HepG2 (cell line): ENCODE data around the gene HTR4. TPM values are rescaled to one million over a fixed set of nuclear protein-coding genes. Genes with fewer than 3 reads are reported as not detected.

ENCODE experiments used
- ATAC-seq: fragments of 200-7000 bp; cut with Tn5 transposase; 3 replicates; pipeline ENCODE4 v1.9.1; 2020; ENCODE audit warnings: mild to moderate bottlenecking, moderate library complexity
- BruUV-seq: library from RNA; stranded (reverse); fragments of 400-500 nt; replicated peaks from 2 replicates; lab custom pipeline; 2021; lab: Mats Ljungman, UMichigan
- CTCF ChIA-PET: fragments of 300-600 bp; formaldehyde crosslinking; extraction: SDS; loops from one replicate; lab custom pipeline; 2021; ENCODE audit warnings: low total read pairs, inconsistent platforms, low intra/inter-chr PET ratio; lab: Yijun Ruan, JAX
- POLR2A ChIA-PET: fragments of 350-600 bp; sonication (Branson Sonifier 250); formaldehyde crosslinking; loops from one replicate; lab custom pipeline; 2020; ENCODE audit warnings: antibody characterized with exemption, inconsistent platforms; lab: Yijun Ruan, JAX
- DNase-seq: peaks from one replicate; pipeline ENCODE4 v3.0.0-alpha.2; 2015; ENCODE audit warnings: low spot score
- FAIRE-seq: peaks from 3 replicates; lab custom pipeline; 2011; peaks lifted over from hg19 to GRCh38; lab: Jason Lieb, UNC
- H2AFZ ChIP-seq: one replicate; pipeline ENCODE4 v1.6.1; 2011; ENCODE audit warnings: low read length, inconsistent platforms
- H3K27ac ChIP-seq: fragments of 300-600 bp; 3 replicates; pipeline ENCODE4 v1.8.0; 2011; ENCODE audit warnings: mixed run types, mild to moderate bottlenecking, mixed read lengths, low read length, inconsistent platforms; ENCODE audit not compliant: insufficient read depth; ENCODE audit errors: extremely low read length
- H3K27me3 ChIP-seq, 2 experiments: fragments of 200-600 bp in 1 of 2; 2 replicates in 1 of 2; 3 replicates in 1 of 2; pipeline versions ENCODE4 v1.6.0 to v1.8.0; 2011; ENCODE audit warnings: low read length in 2 of 2, mild to moderate bottlenecking in 2 of 2, moderate library complexity in 2 of 2, inconsistent platforms in 1 of 2; ENCODE audit not compliant: insufficient read depth in 2 of 2, control insufficient read depth in 1 of 2
- H3K36me3 ChIP-seq, 2 experiments: fragments of 200-600 bp in 1 of 2; replicated peaks in 1 of 2; 2 replicates in 1 of 2; 3 replicates in 1 of 2; pipeline versions ENCODE4 v1.5.1 to v1.8.0; 2011; ENCODE audit warnings: low read length in 2 of 2, inconsistent platforms in 1 of 2; ENCODE audit not compliant: insufficient read depth in 2 of 2, control insufficient read depth in 1 of 2
- H3K4me1 ChIP-seq: 2 replicates; pipeline ENCODE4 v1.5.1; 2012; ENCODE audit warnings: low read length, inconsistent platforms; ENCODE audit not compliant: insufficient read depth
- H3K4me2 ChIP-seq: 2 replicates; pipeline ENCODE4 v1.6.0; 2011; ENCODE audit warnings: low read depth, low read length, inconsistent platforms
- H3K4me3 ChIP-seq, 3 experiments: fragments of 200-600 bp in 1 of 3; sonication (generic), shearing (Covaris generic) in 1 of 3; replicated peaks in 1 of 3; 2 replicates each; pipeline ENCODE4 v1.5.1; 2011 to 2016; ENCODE audit warnings: low read length in 3 of 3, inconsistent platforms in 2 of 3, low read depth in 2 of 3, mild to moderate bottlenecking in 2 of 3, control low read depth in 1 of 3, mixed read lengths in 1 of 3; ENCODE audit not compliant: insufficient read depth in 1 of 3
- H3K79me2 ChIP-seq: one replicate; pipeline ENCODE4 v1.6.1; 2011; ENCODE audit warnings: low read length, inconsistent platforms; ENCODE audit not compliant: insufficient read depth
- H3K9ac ChIP-seq: 2 replicates; pipeline ENCODE4 v1.6.0; 2011; ENCODE audit warnings: mild to moderate bottlenecking, low read depth, low read length, inconsistent platforms; ENCODE audit not compliant: insufficient read depth
- H3K9me3 ChIP-seq: 2 replicates; pipeline ENCODE4 v1.5.1; 2012; ENCODE audit warnings: mild to moderate bottlenecking, low read length
- H4K20me1 ChIP-seq: 2 replicates; pipeline ENCODE4 v1.6.0; 2011; ENCODE audit warnings: inconsistent platforms, mild to moderate bottlenecking, low read length, moderate library complexity; ENCODE audit not compliant: insufficient read depth
- FOXM1 ChIP-seq: sonication (generic); formaldehyde crosslinking; IDR thresholded peaks from 2 replicates; pipeline ENCODE4 v1.5.0; 2020; ENCODE audit warnings: missing genetic modification reagents
- GABPB1 ChIP-seq: IDR thresholded peaks from 2 replicates; pipeline ENCODE4 v1.6.1; 2016; ENCODE audit warnings: mild to moderate bottlenecking, missing genetic modification reagents, moderate library complexity, missing compliant biosample characterization
- HOXA3 ChIP-seq: sonication (generic); formaldehyde crosslinking; IDR thresholded peaks from 2 replicates; pipeline ENCODE4 v1.5.0; 2020; ENCODE audit warnings: missing genetic modification reagents
- IKZF4 ChIP-seq: sonication (generic); formaldehyde crosslinking; IDR thresholded peaks from 2 replicates; pipeline ENCODE4 v1.5.1; 2020; ENCODE audit warnings: borderline replicate concordance, mild to moderate bottlenecking, low read depth, missing genetic modification reagents; ENCODE audit errors: not compliant biosample characterization
- IRF2 ChIP-seq: IDR thresholded peaks from 2 replicates; pipeline ENCODE4 v1.6.1; 2018; ENCODE audit warnings: missing genetic modification reagents, missing compliant biosample characterization
- MED13 ChIP-seq: sonication (generic); formaldehyde crosslinking; IDR thresholded peaks from 2 replicates; pipeline ENCODE4 v1.5.0; 2020; ENCODE audit warnings: missing genetic modification reagents
- NFYC ChIP-seq: IDR thresholded peaks from 2 replicates; pipeline ENCODE4 v1.6.1; 2016; ENCODE audit warnings: missing genetic modification reagents, missing compliant biosample characterization
- RAD21 ChIP-seq: fragments of 450-650 bp; formaldehyde crosslinking; IDR thresholded peaks from 2 replicates; pipeline ENCODE4 v1.5.0; 2020; ENCODE audit warnings: mild to moderate bottlenecking
- ZNF317 ChIP-seq: sonication (generic); formaldehyde crosslinking; IDR thresholded peaks from 2 replicates; pipeline ENCODE4 v1.5.0; 2020; ENCODE audit warnings: mild to moderate bottlenecking, missing genetic modification reagents
- ZSCAN9 ChIP-seq: IDR thresholded peaks from 2 replicates; pipeline ENCODE4 v1.6.1; 2016; ENCODE audit warnings: borderline replicate concordance
- WGBS: methylation state at CpG from one replicate; pipeline ENCODE4 v1.1.6; 2017; ENCODE audit warnings: low lambda C conversion rate; 5-methylcytosine and 5-hydroxymethylcytosine counted together
- in situ Hi-C: cut with HindIII; loops from 2 replicates; pipeline ENCODE4 v1.10.0; 2017; ENCODE audit warnings: low pct_unique_long_range_greater_than_20kb; ENCODE audit not compliant: extremely low pct_ligation_motif_present
- intact Hi-C: fragments of 100-400 bp; cut with micrococcal nuclease; formaldehyde crosslinking; loops from one replicate; pipeline ENCODE4 v1.10.0; 2022; ENCODE audit not compliant: unreplicated experiment
- polyA plus RNA-seq, 8 experiments: library from polyadenylated mRNA; depleted of rRNA in 3 of 8; stranded (reverse) in 7 of 8; unstranded in 1 of 8; fragments of >200 nt; fragmentation: Illumina TruSeq in 4 of 8; extraction: Trizol in 4 of 8; gene quantifications; 2 replicates each; pipeline versions ENCODE4 v1.2.1 to v1.2.3, GENCODE V29; 2011 to 2016; ENCODE audit warnings: low read depth in 4 of 8, missing spikeins in 1 of 8, mixed read lengths in 1 of 8; ENCODE audit not compliant: insufficient read depth in 1 of 8
- total RNA-seq, 5 experiments: library from RNA; depleted of rRNA; stranded (reverse); fragments of >200 nt; fragmentation: Illumina TruSeq; extraction: Trizol; gene quantifications; 2 replicates each; pipeline ENCODE4 v1.2.3, GENCODE V29; 2016; ENCODE audit warnings: low read depth in 1 of 5
- TF ChIP-seq, protein P1 (sequence below): sonication (generic); formaldehyde crosslinking; IDR thresholded peaks from 2 replicates; pipeline ENCODE4 v1.8.1; 2023; ENCODE audit warnings: missing genetic modification reagents, inconsistent platforms, borderline replicate concordance
- TF ChIP-seq, protein P2 (sequence below), 2 experiments: IDR thresholded peaks; 2 replicates each; pipeline ENCODE4 v1.6.1; 2011 to 2012; ENCODE audit warnings: low read length in 2 of 2, borderline replicate concordance in 1 of 2, low read depth in 1 of 2, mild to moderate bottlenecking in 1 of 2, moderate library complexity in 1 of 2
- TF ChIP-seq, protein P3 (sequence below): sonication (generic); formaldehyde crosslinking; IDR thresholded peaks from 2 replicates; pipeline ENCODE4 v1.4.0; 2020; ENCODE audit warnings: missing genetic modification reagents, borderline replicate concordance

The HTR4 gene
- total and polyA plus RNA-seq, 2 of the 13 experiments (the other 11 are each of a cell fraction or from before 2014, with no cell fraction given) = not detected

DNA sequence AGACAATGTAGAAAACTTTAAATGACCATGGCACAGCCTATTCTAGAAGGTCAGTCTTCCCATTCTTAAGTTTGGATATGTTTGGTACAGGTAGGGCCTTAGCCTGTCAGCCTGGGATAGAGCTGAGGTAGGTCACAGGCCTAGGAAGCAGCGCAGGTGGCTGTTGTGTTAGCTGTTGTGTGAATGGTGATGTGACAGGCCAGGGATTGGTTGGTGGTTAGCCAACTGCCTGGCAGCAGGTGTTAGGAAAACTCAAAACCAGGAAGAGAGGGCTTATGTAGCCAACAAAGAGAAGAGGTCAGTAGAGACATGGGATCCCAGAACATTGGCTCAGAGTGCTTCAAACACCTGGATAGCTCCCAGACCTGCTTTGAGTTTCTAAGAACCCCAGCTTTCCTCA is 186.4 kb downstream of the HTR4 start:
- CTCF ChIA-PET = no interaction called here
- H3K9ac ChIP-seq = no peak overlapping the region
- no peak for DNase-seq
- TF ChIP-seq HOXA3 (no peak), FOXM1 (CRISPR knock-in tag) (no peak), GABPB1 (CRISPR knock-in tag) (no peak), ZSCAN9 (CRISPR knock-in tag) (no peak), NFYC (CRISPR knock-in tag) (no peak), ZNF317 (CRISPR knock-in tag) (no peak), RAD21 (no peak), MED13 (CRISPR knock-in tag) (no peak), IKZF4 (CRISPR knock-in tag) (no peak), IRF2 (CRISPR knock-in tag) (no peak)
- TF ChIP-seq, protein P1, sequence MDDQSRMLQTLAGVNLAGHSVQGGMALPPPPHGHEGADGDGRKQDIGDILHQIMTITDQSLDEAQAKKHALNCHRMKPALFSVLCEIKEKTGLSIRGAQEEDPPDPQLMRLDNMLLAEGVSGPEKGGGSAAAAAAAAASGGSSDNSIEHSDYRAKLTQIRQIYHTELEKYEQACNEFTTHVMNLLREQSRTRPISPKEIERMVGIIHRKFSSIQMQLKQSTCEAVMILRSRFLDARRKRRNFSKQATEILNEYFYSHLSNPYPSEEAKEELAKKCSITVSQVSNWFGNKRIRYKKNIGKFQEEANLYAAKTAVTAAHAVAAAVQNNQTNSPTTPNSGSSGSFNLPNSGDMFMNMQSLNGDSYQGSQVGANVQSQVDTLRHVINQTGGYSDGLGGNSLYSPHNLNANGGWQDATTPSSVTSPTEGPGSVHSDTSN (CRISPR knock-in tag) = no peak
- TF ChIP-seq, protein P2, sequence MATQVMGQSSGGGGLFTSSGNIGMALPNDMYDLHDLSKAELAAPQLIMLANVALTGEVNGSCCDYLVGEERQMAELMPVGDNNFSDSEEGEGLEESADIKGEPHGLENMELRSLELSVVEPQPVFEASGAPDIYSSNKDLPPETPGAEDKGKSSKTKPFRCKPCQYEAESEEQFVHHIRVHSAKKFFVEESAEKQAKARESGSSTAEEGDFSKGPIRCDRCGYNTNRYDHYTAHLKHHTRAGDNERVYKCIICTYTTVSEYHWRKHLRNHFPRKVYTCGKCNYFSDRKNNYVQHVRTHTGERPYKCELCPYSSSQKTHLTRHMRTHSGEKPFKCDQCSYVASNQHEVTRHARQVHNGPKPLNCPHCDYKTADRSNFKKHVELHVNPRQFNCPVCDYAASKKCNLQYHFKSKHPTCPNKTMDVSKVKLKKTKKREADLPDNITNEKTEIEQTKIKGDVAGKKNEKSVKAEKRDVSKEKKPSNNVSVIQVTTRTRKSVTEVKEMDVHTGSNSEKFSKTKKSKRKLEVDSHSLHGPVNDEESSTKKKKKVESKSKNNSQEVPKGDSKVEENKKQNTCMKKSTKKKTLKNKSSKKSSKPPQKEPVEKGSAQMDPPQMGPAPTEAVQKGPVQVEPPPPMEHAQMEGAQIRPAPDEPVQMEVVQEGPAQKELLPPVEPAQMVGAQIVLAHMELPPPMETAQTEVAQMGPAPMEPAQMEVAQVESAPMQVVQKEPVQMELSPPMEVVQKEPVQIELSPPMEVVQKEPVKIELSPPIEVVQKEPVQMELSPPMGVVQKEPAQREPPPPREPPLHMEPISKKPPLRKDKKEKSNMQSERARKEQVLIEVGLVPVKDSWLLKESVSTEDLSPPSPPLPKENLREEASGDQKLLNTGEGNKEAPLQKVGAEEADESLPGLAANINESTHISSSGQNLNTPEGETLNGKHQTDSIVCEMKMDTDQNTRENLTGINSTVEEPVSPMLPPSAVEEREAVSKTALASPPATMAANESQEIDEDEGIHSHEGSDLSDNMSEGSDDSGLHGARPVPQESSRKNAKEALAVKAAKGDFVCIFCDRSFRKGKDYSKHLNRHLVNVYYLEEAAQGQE (IDR thresholded peaks at IDR 0.05; ENCODE audit: borderline replicate concordance in 1 of 2, low read depth in 1 of 2, low read length in 2 of 2) = no peak
- TF ChIP-seq, protein P3, sequence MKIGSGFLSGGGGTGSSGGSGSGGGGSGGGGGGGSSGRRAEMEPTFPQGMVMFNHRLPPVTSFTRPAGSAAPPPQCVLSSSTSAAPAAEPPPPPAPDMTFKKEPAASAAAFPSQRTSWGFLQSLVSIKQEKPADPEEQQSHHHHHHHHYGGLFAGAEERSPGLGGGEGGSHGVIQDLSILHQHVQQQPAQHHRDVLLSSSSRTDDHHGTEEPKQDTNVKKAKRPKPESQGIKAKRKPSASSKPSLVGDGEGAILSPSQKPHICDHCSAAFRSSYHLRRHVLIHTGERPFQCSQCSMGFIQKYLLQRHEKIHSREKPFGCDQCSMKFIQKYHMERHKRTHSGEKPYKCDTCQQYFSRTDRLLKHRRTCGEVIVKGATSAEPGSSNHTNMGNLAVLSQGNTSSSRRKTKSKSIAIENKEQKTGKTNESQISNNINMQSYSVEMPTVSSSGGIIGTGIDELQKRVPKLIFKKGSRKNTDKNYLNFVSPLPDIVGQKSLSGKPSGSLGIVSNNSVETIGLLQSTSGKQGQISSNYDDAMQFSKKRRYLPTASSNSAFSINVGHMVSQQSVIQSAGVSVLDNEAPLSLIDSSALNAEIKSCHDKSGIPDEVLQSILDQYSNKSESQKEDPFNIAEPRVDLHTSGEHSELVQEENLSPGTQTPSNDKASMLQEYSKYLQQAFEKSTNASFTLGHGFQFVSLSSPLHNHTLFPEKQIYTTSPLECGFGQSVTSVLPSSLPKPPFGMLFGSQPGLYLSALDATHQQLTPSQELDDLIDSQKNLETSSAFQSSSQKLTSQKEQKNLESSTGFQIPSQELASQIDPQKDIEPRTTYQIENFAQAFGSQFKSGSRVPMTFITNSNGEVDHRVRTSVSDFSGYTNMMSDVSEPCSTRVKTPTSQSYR (CRISPR knock-in tag) = no peak
- TF ChIP-seq, all 625 proteins: peak for 0
- WGBS = 0% methylated on average over 1 of the region's 1 CpG
- Histone ChIP-seq H3K36me3 (no peaks in the 10 kb centered on the region), H3K4me3 (no peak overlapping the region), H3K27me3 (no peaks in the 10 kb centered on the region), H3K4me2 (no peak overlapping the region), H2AFZ (no peak overlapping the region), H4K20me1 (no peaks in the 10 kb centered on the region), H3K9me3 (no peaks in the 10 kb centered on the region), H3K79me2 (no peaks in the 10 kb centered on the region), H3K27ac (no peak overlapping the region), H3K4me1 (no peaks in the 10 kb centered on the region)
- intact Hi-C loops = no loop called here
- in situ Hi-C loops = no loop called here
- ATAC-seq (no peak), FAIRE-seq (no peak)
- POLR2A ChIA-PET = no interaction called here
- BruUV-seq = no TSS peak
